NCI-H2196 (cell line): Measurements from ENCODE around the gene DNAH9.

Experiments
- DNase-seq: peaks from one replicate; lab custom pipeline; 2025; ENCODE audit not compliant: unreplicated experiment; lab: John Stamatoyannopoulos, UW

DNAH9 gene

GRCh38 chr17:11598274-11599221 is at the start of gene DNAH9:
Gene DNAH9 (plus strand): TSS chr17:11598470. CDS start chr17:11598499, 29 bp downstream.
- no peak for DNase-seq

DNA sequence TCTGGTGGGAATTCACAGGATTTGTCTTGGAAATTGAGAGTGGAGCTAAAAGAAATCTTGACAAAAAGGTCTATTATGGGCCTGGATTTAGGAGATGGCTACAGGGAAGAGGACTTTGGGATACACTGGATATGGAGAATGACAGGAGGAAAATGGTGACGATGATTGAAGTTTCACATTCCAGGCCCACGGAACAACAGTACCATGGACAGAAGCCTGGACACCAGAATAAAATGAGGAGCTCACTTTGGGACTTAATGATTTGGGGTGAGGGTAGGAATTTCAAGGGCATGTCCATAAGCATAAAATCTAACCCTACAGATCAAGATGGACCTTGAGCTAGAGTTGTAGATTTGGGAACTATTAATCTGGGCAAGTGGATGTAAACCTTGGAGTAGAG is 47.8 kb upstream of the DNAH9 start:
- DNase-seq = no peak

- DNase-seq = no peak
Measured at GRCh38 chr17:11551442-11551841, 46.8 kb upstream of the DNAH9 start.

DNA sequence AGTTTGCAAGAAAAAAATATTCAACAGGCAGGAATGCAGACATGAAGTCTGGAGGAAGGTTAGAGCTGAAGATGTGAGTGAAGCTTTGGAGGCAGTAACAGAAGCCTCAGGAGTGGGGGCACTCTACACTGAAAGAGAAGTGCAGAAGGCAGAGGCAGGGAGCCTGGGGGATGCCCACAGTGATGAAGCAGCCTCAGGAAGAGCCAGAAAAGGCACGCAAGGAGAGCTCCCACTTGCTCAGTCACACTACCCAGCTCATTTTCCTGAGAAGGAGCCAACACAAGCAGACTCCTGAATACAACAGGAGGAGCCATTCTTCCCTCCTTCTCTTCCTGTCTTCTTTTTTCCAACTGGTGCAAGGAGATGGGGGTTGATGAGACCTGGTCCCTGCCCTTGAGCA is 45.1 kb upstream of the DNAH9 start:
- no peak for DNase-seq

DNA sequence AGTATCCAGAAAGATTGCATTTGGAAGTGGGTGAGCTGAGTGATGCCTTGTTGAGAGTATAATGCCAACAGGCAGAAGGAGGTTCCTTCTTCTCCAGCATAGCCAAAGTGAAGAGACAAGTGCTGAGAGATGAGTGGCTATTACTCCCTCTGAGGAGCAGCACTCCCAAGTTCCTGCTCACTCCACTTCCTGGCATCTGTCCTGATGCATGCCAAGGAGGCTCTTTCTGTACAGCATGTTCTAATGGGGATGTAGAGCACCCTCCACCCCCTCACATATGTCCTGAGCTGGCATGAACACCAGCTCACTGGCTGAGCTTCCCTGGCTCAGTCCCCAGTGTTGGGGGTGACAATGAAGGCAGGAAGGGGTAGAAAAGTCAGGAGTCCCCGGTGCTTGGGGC is 44.2 kb upstream of the DNAH9 start:
- no peak for DNase-seq

- DNase-seq = no peak
Measured at GRCh38 chr17:11554542-11554941, 43.7 kb upstream of the DNAH9 start.

GRCh38 chr17:11555530-11555929 is 42.7 kb upstream of the DNAH9 start:
- no peak for DNase-seq

- no peak for DNase-seq
Measured at GRCh38 chr17:11557727-11558452, 40.4 kb upstream of the DNAH9 start.

DNA sequence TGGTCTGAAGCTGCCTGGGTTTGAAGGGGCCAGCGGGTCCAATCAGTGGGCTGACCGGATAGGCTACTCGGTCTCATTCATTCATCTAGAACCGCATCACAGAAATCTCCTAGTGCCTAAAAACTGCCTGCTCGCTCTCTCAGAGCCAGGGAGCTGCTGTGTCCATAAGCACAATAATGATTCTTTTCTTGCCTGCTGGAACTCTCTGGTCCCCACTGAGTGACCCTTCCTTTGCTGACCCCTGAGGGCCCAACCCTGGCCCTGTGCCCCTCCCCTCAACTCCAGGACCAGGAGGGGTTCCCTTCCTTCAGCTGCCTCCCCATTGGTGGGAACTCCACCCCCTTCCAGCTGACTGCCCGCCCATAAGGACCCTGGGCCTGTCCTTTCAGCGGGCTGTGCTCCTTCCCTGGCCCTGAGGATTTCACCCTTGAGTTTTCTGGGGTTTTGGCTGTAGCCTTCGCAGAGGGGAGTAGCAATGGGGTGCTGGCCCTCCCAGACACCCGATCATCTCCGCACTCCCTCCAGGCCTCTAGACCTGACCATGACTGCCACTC is 39.5 kb upstream of the DNAH9 start:
- DNase-seq = no peak

DNA sequence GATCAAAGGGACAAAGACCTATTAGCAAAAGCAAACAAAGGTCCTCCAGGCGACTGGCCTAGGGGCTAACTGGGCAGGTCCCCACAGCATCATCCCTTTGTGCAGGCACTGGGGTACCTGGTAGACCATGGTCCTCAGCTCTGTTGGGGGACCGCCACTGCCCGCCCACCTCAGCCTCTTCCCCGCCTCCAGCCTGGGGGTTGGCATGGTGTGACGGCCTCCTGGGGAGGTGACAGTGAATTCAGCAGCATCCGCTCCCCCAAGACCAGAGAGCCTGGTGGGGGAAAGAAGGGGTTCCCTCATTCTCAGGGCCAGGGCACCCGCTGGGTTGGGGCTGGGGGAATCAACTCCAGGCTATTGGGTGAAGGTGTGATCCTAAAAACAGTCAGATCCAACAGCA is 38.7 kb upstream of the DNAH9 start:
- no peak for DNase-seq

DNA sequence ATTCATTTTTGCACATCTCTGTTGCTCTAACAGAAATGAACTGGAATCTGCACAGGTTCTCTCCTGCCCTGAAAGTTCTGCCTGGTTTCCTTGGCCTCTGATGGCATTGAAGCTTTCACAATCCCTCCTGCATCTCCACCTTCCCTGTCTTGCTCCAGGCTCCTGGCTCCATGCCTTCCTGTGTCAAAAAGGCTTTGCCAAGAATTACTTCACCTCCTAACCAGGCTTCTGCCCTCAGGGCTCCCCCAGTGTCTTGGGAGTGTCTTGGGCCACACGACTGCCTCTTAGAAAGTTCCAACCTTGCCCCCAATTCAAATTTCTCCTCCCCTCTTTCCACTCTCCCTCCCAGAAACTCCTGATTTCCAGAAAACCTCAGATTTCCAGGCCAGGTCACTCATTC is 37.0 kb upstream of the DNAH9 start:
- DNase-seq = no peak

GRCh38 chr17:11561702-11562101 is 36.6 kb upstream of the DNAH9 start:
- DNase-seq = no peak

GRCh38 chr17:11564589-11565380 is 33.5 kb upstream of the DNAH9 start:
- no peak for DNase-seq

DNA sequence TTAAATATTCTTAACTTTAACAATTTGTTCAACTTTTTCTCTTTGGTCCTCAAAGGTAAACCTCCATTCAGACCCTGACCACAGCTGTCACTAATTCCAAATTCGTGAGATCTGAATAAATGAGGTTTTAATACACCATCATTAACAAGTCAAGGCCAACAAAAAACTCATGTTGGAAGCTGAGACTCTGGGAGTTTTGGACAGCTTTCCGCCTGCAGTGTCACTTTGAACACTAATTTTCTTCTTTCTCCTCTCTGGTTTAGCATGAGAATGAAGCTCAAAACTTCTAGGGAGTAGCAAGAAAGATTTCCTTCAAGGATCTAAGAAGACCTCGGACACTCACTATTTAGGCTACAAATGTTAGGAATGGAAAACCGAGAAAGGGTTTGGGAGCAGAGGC is 32.7 kb upstream of the DNAH9 start:
- DNase-seq = no peak

DNA sequence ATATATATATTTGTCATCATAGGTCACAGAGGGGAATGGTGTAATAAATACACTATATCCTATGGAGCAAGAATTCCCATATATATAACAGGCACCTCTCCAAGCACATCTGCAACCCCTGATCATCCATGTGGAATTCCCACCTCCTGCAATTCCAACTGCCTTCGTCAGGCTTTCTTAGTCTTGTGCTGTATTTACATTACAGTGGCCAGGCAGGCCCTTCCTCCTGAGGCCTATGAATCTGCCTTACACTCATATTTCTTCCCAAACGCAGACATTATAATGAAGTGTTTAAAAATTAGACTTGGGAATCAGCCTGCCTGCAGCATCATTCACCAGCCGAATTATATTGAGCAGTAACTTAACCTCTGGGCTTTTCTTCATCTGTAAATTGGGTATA is 19.3 kb upstream of the DNAH9 start:
- DNase-seq = no peak

DNA sequence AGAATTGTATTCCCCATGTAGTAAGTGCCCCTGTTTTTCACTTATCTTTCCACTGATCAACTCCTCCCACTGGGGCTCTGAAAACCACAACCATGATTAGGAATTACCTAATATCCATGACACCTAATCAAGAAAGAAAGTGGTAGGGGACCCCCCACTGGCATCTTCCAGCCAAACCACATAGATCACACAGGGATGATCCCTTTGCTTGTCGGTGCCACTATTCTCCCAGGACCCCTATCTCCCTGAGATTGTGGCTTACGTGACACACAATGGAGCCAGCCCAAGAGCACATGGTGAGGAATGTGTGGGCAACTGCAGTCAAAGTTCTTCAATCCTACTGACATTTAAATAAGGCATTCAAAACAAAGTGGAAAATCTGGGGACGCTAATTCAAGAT is 17.6 kb upstream of the DNAH9 start:
- DNase-seq = no peak

DNA sequence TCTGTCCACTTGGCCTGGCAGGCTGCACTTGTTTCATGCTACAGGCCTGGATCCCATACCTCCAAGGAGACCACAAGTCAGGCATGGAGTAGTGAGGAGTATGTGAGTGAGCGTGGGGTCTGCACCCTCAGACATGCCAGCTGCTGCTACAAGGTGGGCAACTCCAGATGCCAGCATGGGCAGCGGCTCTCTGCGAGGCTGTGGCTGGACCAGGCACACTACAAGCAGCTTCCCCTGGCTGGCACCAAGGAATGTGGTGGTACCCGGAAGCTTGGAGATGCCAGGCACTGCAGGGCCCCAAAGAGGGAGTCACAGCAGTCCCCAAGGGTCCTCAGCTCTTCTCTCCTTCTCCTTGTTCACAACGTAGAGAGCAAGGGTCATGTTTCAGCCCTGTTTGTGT is 16.1 kb upstream of the DNAH9 start:
- DNase-seq = no peak

GRCh38 chr17:11583306-11583992 is 14.8 kb upstream of the DNAH9 start:
- no peak for DNase-seq

- no peak for DNase-seq
Measured at GRCh38 chr17:11589716-11590115, 8.6 kb upstream of the DNAH9 start.

GRCh38 chr17:11601661-11602060 is 3.4 kb downstream of the DNAH9 start:
- DNase-seq = no peak

GRCh38 chr17:11608396-11608795 is 10.1 kb downstream of the DNAH9 start:
- no peak for DNase-seq
